Loucy (cell line): Measurements from ENCODE around the gene KCNH8.

Experiments used
- H2AFZ ChIP-seq: fragments of 200-600 bp; sonication (generic); 2 replicates; pipeline ENCODE4 v1.6.0; 2016; ENCODE audit warnings: antibody characterized with exemption, mild to moderate bottlenecking, low read length, moderate library complexity
- H3F3A ChIP-seq: fragments of 200-600 bp; 2 replicates; pipeline ENCODE4 v1.6.0; 2016; ENCODE audit warnings: antibody characterized with exemption, low read depth, mild to moderate bottlenecking
- H3K27me3 ChIP-seq: fragments of 200-600 bp; sonication (generic); 2 replicates; pipeline ENCODE4 v1.6.1; 2014; ENCODE audit warnings: low read length, mild to moderate bottlenecking; ENCODE audit not compliant: insufficient read depth, poor library complexity, severe bottlenecking
- H3K36me3 ChIP-seq: fragments of 200-600 bp; sonication (generic); 2 replicates; pipeline ENCODE4 v1.6.1; 2016; ENCODE audit warnings: low read length; ENCODE audit not compliant: insufficient read depth
- H3K4me1 ChIP-seq: fragments of 200-600 bp; sonication (generic); 2 replicates; pipeline ENCODE4 v1.5.1; 2014; ENCODE audit warnings: low read length, mild to moderate bottlenecking; ENCODE audit not compliant: insufficient read depth, poor library complexity, severe bottlenecking
- H3K4me2 ChIP-seq: fragments of 200-600 bp; sonication (generic); 2 replicates; pipeline ENCODE4 v1.6.0; 2014; ENCODE audit warnings: antibody characterized with exemption, low read length, low read depth, mild to moderate bottlenecking; ENCODE audit not compliant: poor library complexity, severe bottlenecking
- H3K4me3 ChIP-seq: fragments of 200-600 bp; sonication (generic); 2 replicates; pipeline ENCODE4 v1.5.1; 2014; ENCODE audit warnings: low read length, mild to moderate bottlenecking, mixed read lengths; ENCODE audit not compliant: poor library complexity, severe bottlenecking
- H3K79me2 ChIP-seq: fragments of 200-600 bp; sonication (generic); 2 replicates; pipeline ENCODE4 v1.6.1; 2014; ENCODE audit warnings: low read length; ENCODE audit not compliant: insufficient read depth
- H3K9ac ChIP-seq: fragments of 200-600 bp; sonication (generic); 2 replicates; pipeline ENCODE4 v1.6.0; 2014; ENCODE audit warnings: mild to moderate bottlenecking, low read depth, low read length, moderate library complexity; ENCODE audit not compliant: poor library complexity, severe bottlenecking
- H3K9me2 ChIP-seq: fragments of 200-600 bp; sonication (generic); replicated peaks from 2 replicates; pipeline ENCODE4 v1.6.1; 2016; ENCODE audit warnings: low read depth, low read length, mixed read lengths
- H3K9me3 ChIP-seq: fragments of 200-600 bp; sonication (generic); 2 replicates; pipeline ENCODE4 v1.6.1; 2014; ENCODE audit warnings: mild to moderate bottlenecking, antibody characterized with exemption, low read length, low read depth; ENCODE audit not compliant: insufficient read depth
- H4K20me1 ChIP-seq: fragments of 200-600 bp; sonication (generic); 2 replicates; pipeline ENCODE4 v1.6.0; 2014; ENCODE audit warnings: antibody characterized with exemption, low read length, mild to moderate bottlenecking; ENCODE audit not compliant: insufficient read depth, poor library complexity, severe bottlenecking
- CTCF ChIP-seq: fragments of 200-600 bp; sonication (generic); conservative IDR thresholded peaks from 2 replicates; pipeline ENCODE4 v1.5.1; 2014; ENCODE audit warnings: mild to moderate bottlenecking, antibody characterized with exemption, low read length
- EZH2phosphoT487 ChIP-seq: fragments of 200-600 bp; IDR thresholded peaks from 2 replicates; pipeline ENCODE4 v1.6.1; 2018; ENCODE audit warnings: antibody characterized with exemption, mild to moderate bottlenecking, moderate library complexity, borderline replicate concordance

KCNH8 gene

GRCh38 chr3:19274576-19274975 lies 126.3 kb downstream of the KCNH8 start:
- TF ChIP-seq EZH2phosphoT487 (no peak), CTCF (no peak)
- H3K9ac ChIP-seq: no peak overlapping the region
- no peaks in the 10 kb centered on the region for H4K20me1 ChIP-seq
- H3K4me2 ChIP-seq: no peak overlapping the region
- no peaks in the 10 kb centered on the region for H3F3A ChIP-seq
- no peaks in the 10 kb centered on the region for H3K27me3 ChIP-seq
- H3K79me2 ChIP-seq: no peaks in the 10 kb centered on the region
- H3K36me3 ChIP-seq: no peaks in the 10 kb centered on the region
- no peaks in the 10 kb centered on the region for H3K4me1 ChIP-seq
- no peaks in the 10 kb centered on the region for H3K9me3 ChIP-seq
- no peak overlapping the region for H2AFZ ChIP-seq
- no peak overlapping the region for H3K4me3 ChIP-seq
- H3K9me2 ChIP-seq: no peaks in the 10 kb centered on the region

- H3K9ac ChIP-seq: no peak overlapping the region
- H4K20me1 ChIP-seq: no peaks in the 10 kb centered on the region
- H3K4me1 ChIP-seq: peaks cover 3% of the 10 kb centered on the region
- no peaks in the 10 kb centered on the region for H3K27me3 ChIP-seq
- no peaks in the 10 kb centered on the region for H3F3A ChIP-seq
- H3K9me2 ChIP-seq: no peaks in the 10 kb centered on the region
- no peak for TF ChIP-seq EZH2phosphoT487
- no peak for TF ChIP-seq CTCF
- no peak overlapping the region for H2AFZ ChIP-seq
- no peak overlapping the region for H3K4me3 ChIP-seq
- no peak overlapping the region for H3K4me2 ChIP-seq
- H3K36me3 ChIP-seq: no peaks in the 10 kb centered on the region
- no peaks in the 10 kb centered on the region for H3K79me2 ChIP-seq
- no peaks in the 10 kb centered on the region for H3K9me3 ChIP-seq
Observed at GRCh38 chr3:19284974-19285373, 136.7 kb downstream of the KCNH8 start.

GRCh38 chr3:19293295-19293694 lies 145.0 kb downstream of the KCNH8 start:
- Histone ChIP-seq H3K4me2 (no peak overlapping the region), H3K9me3 (no peaks in the 10 kb centered on the region), H3K36me3 (no peaks in the 10 kb centered on the region), H4K20me1 (no peaks in the 10 kb centered on the region), H3F3A (no peaks in the 10 kb centered on the region), H3K9ac (no peak overlapping the region), H3K79me2 (no peaks in the 10 kb centered on the region), H3K4me3 (no peak overlapping the region), H2AFZ (no peak overlapping the region), H3K4me1 (no peaks in the 10 kb centered on the region), H3K9me2 (no peaks in the 10 kb centered on the region), H3K27me3 (no peaks in the 10 kb centered on the region)
- TF ChIP-seq CTCF (no peak), EZH2phosphoT487 (no peak)
